GM21825 (cell line): Measurements from ENCODE around the gene GABBR1.

Source experiments
- ATAC-seq: cut with Tn5 transposase; IDR thresholded peaks from one replicate; pipeline ENCODE4 v1.9.1; 2021; ENCODE audit warnings: mild to moderate bottlenecking, moderate library complexity; ENCODE audit not compliant: unreplicated experiment

GABBR1 gene

GRCh38 chr6:29577544-29577943, 55.4 kb downstream of the GABBR1 start:
- ATAC-seq = no peak

GRCh38 chr6:29576056-29576455, 56.9 kb downstream of the GABBR1 start:
- ATAC-seq = no peak

GRCh38 chr6:29567991-29568390, 65.0 kb downstream of the GABBR1 start:
- no peak for ATAC-seq

- no peak for ATAC-seq
These were observed 65.4 kb downstream of the GABBR1 start for GRCh38 chr6:29567541-29567940.

- ATAC-seq = no peak
These were observed 66.1 kb downstream of the GABBR1 start for GRCh38 chr6:29566856-29567255.

- no peak for ATAC-seq
These were observed 68.1 kb downstream of the GABBR1 start for GRCh38 chr6:29564875-29565274.

- no peak for ATAC-seq
These were observed 69.5 kb downstream of the GABBR1 start for GRCh38 chr6:29563435-29563965.

- ATAC-seq = no peak
These were observed 71.3 kb downstream of the GABBR1 start for GRCh38 chr6:29561606-29562181.

GRCh38 chr6:29561091-29561490, 71.9 kb downstream of the GABBR1 start:
- ATAC-seq = no peak

- ATAC-seq = no peak
These were observed 73.3 kb downstream of the GABBR1 start, which contains the start of gene UBD for GRCh38 chr6:29559524-29560287. UBD (minus strand) TSS chr6:29559732; CDS start chr6:29559701, 31 bp downstream.

GRCh38 chr6:29558439-29559079, 74.4 kb downstream of the GABBR1 start:
- no peak for ATAC-seq

- no peak for ATAC-seq
These were observed 75.7 kb downstream of the GABBR1 start for GRCh38 chr6:29557320-29557719.

- no peak for ATAC-seq
These were observed 78.2 kb downstream of the GABBR1 start for GRCh38 chr6:29554764-29555163.

GRCh38 chr6:29553268-29554057, 79.5 kb downstream of the GABBR1 start:
- ATAC-seq = no peak

- no peak for ATAC-seq
These were observed 80.4 kb downstream of the GABBR1 start for GRCh38 chr6:29552512-29553051.

- no peak for ATAC-seq
These were observed 85.4 kb downstream of the GABBR1 start for GRCh38 chr6:29547573-29547972.

- ATAC-seq = no peak
These were observed 95.1 kb downstream of the GABBR1 start for GRCh38 chr6:29537714-29538403.

- no peak for ATAC-seq
These were observed 100.5 kb downstream of the GABBR1 start for GRCh38 chr6:29532320-29532951.

- ATAC-seq = no peak
These were observed 101.3 kb downstream of the GABBR1 start for GRCh38 chr6:29531668-29532067.
